ENCODE measurements around the gene TEF.

DNA sequence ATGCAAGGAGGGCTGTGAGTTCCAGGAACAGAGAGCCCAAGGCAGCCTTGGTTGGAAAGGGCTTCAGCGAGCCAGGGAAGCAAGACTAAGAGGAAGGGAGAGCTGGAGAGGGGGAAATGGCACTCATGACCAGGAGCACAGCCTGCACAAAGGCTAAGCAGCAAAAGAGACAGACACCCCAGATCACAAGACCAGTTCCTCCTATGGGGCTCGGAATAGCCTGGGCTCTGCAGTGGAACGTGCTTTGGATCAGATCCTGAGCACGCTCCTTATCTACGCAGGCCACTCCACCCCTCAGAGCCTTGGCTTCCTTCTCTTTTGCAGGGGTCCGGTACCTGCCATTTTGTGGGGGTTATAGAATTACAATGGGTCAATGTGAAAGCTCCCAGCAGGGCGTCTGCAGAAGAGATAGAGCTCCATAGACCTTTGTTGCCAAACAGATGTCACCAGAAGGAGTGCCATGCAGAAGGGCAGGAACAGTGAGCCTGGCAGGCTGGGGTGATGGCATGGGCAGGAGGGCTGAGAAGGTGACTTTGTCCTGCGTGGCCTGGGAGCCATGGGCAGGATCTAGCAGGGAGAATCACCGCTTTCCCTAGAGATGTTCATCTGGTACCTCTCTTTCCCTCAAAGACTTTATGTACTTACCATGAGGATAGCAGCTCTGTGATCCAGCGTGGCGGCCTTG is 46.6 kb upstream of the TEF start:
- TF ChIP-seq, protein P1, sequence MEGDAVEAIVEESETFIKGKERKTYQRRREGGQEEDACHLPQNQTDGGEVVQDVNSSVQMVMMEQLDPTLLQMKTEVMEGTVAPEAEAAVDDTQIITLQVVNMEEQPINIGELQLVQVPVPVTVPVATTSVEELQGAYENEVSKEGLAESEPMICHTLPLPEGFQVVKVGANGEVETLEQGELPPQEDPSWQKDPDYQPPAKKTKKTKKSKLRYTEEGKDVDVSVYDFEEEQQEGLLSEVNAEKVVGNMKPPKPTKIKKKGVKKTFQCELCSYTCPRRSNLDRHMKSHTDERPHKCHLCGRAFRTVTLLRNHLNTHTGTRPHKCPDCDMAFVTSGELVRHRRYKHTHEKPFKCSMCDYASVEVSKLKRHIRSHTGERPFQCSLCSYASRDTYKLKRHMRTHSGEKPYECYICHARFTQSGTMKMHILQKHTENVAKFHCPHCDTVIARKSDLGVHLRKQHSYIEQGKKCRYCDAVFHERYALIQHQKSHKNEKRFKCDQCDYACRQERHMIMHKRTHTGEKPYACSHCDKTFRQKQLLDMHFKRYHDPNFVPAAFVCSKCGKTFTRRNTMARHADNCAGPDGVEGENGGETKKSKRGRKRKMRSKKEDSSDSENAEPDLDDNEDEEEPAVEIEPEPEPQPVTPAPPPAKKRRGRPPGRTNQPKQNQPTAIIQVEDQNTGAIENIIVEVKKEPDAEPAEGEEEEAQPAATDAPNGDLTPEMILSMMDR (IDR thresholded peaks at IDR 0.05; ENCODE audit: insufficient read depth, low read length, poor library complexity, severe bottlenecking) = no peak
- TF ChIP-seq EZH2phosphoT487 (conservative IDR thresholded peaks at IDR 0.05; ENCODE audit: low read length) = no peak

Data from SU-DHL-6 (cell line).